Mesendoderm (in vitro differentiated cells): ENCODE data around the gene CHID1.

ENCODE experiments used
- DNase-seq: peaks from one replicate; pipeline ENCODE4 v3.0.0; 2013
- H2AK5ac ChIP-seq: 2 replicates; pipeline ENCODE4 v1.6.1; 2013; ENCODE audit warnings: low read length, inconsistent platforms
- H2BK120ac ChIP-seq: 2 replicates; pipeline ENCODE4 v1.6.1; 2013; ENCODE audit warnings: low read depth, mild to moderate bottlenecking, low read length, moderate library complexity, mixed read lengths
- H2BK15ac ChIP-seq: replicated peaks from 2 replicates; pipeline ENCODE4 v1.6.1; 2013; ENCODE audit warnings: low read depth, mild to moderate bottlenecking, moderate library complexity
- H2BK5ac ChIP-seq: 2 replicates; pipeline ENCODE4 v1.6.1; 2013; ENCODE audit warnings: low read length, inconsistent platforms
- H3K18ac ChIP-seq: 2 replicates; pipeline ENCODE4 v1.6.1; 2013; ENCODE audit warnings: mild to moderate bottlenecking, low read length, mixed read lengths
- H3K23ac ChIP-seq: one replicate; pipeline ENCODE4 v1.6.1; 2013; ENCODE audit warnings: low read length
- H3K27ac ChIP-seq: 2 replicates; pipeline ENCODE4 v1.5.1; 2013; ENCODE audit warnings: low read depth, mild to moderate bottlenecking, inconsistent platforms, low read length, moderate library complexity
- H3K27me3 ChIP-seq: 2 replicates; pipeline ENCODE4 v1.6.1; 2013; ENCODE audit warnings: low read length, control low read depth, mild to moderate bottlenecking, inconsistent platforms; ENCODE audit not compliant: insufficient read depth, poor library complexity
- H3K36me3 ChIP-seq: 2 replicates; pipeline ENCODE4 v1.6.1; 2013; ENCODE audit warnings: low read length, inconsistent platforms; ENCODE audit not compliant: control insufficient read depth, insufficient read depth
- H3K4ac ChIP-seq: one replicate; pipeline ENCODE4 v1.6.1; 2013; ENCODE audit warnings: low read depth, mild to moderate bottlenecking, low read length, moderate library complexity
- H3K4me1 ChIP-seq: 2 replicates; pipeline ENCODE4 v1.6.1; 2013; ENCODE audit warnings: low read depth, low read length, inconsistent platforms; ENCODE audit not compliant: control insufficient read depth
- H3K4me2 ChIP-seq: 2 replicates; pipeline ENCODE4 v1.6.1; 2013; ENCODE audit warnings: low read length
- H3K4me3 ChIP-seq: 2 replicates; pipeline ENCODE4 v1.5.1; 2013; ENCODE audit warnings: mild to moderate bottlenecking, low read length
- H3K56ac ChIP-seq: one replicate; pipeline ENCODE4 v1.6.1; 2013; ENCODE audit warnings: low read length
- H3K79me1 ChIP-seq: 2 replicates; pipeline ENCODE4 v1.6.1; 2013; ENCODE audit warnings: low read length, inconsistent platforms
- H3K79me2 ChIP-seq: 2 replicates; pipeline ENCODE4 v1.6.1; 2013; ENCODE audit warnings: mild to moderate bottlenecking, low read length; ENCODE audit not compliant: control insufficient read depth, insufficient read depth
- H3K9ac ChIP-seq: 2 replicates; pipeline ENCODE4 v1.6.1; 2013; ENCODE audit warnings: low read length, inconsistent platforms
- H4K5ac ChIP-seq: one replicate; pipeline ENCODE4 v1.6.1; 2013; ENCODE audit warnings: low read length
- H4K8ac ChIP-seq: one replicate; pipeline ENCODE4 v1.6.1; 2013; ENCODE audit warnings: low read depth, mild to moderate bottlenecking, control low read depth, low read length, moderate library complexity
- WGBS: extraction: QIAGEN DNeasy Blood & Tissue Kit; methylation state at CpG from one replicate; pipeline ENCODE4 v1.1.7; 2013; ENCODE audit warnings: low lambda C conversion rate, missing lambda C conversion rate; ENCODE audit not compliant: insufficient coverage; ENCODE audit errors: extremely low coverage; 5-methylcytosine and 5-hydroxymethylcytosine counted together

CHID1 gene

GRCh38 chr11:826227-826621 is 84.4 kb downstream of the CHID1 start:
- Histone ChIP-seq H2BK15ac (no peak overlapping the region), H4K8ac (no peak overlapping the region), H3K4me1 (peaks cover 5% of the 10 kb centered on the region), H2BK120ac (no peak overlapping the region), H3K27ac (no peak overlapping the region), H3K4me3 (no peak overlapping the region), H3K79me1 (peaks cover under 1% of the 10 kb centered on the region), H3K23ac (no peak overlapping the region), H3K79me2 (no peaks in the 10 kb centered on the region), H3K4me2 (no peak overlapping the region), H3K27me3 (peaks cover 3% of the 10 kb centered on the region), H3K56ac (no peak overlapping the region), H3K4ac (no peak overlapping the region), H3K18ac (no peak overlapping the region), H3K9ac (no peak overlapping the region), H3K36me3 (no peaks in the 10 kb centered on the region), H2AK5ac (no peak overlapping the region), H4K5ac (no peak overlapping the region), H2BK5ac (no peak overlapping the region)
- DNase-seq, result no peak
- WGBS, result no CpG with 5 or more reads among the region's 9 CpGs

- H3K56ac ChIP-seq, result no peak overlapping the region
- H3K4ac ChIP-seq, result no peak overlapping the region
- no peak overlapping the region for H3K4me3 ChIP-seq
- no peak overlapping the region for H4K5ac ChIP-seq
- no peak overlapping the region for H3K9ac ChIP-seq
- WGBS, result no CpG with 5 or more reads among the region's 12 CpGs
- peaks cover 5% of the 10 kb centered on the region for H3K4me1 ChIP-seq
- no peak overlapping the region for H2BK120ac ChIP-seq
- H2AK5ac ChIP-seq, result no peak overlapping the region
- no peak overlapping the region for H3K4me2 ChIP-seq
- peaks cover 4% of the 10 kb centered on the region for H3K79me1 ChIP-seq
- no peak overlapping the region for H4K8ac ChIP-seq
- no peak overlapping the region for H3K27ac ChIP-seq
- no peak overlapping the region for H2BK5ac ChIP-seq
- H3K23ac ChIP-seq, result no peak overlapping the region
- DNase-seq, result no peak
- no peaks in the 10 kb centered on the region for H3K36me3 ChIP-seq
- H3K79me2 ChIP-seq, result no peaks in the 10 kb centered on the region
- no peak overlapping the region for H2BK15ac ChIP-seq
- no peak overlapping the region for H3K18ac ChIP-seq
- H3K27me3 ChIP-seq, result peaks cover under 1% of the 10 kb centered on the region
Measured at GRCh38 chr11:825366-826226, 85.0 kb downstream of the CHID1 start.

GRCh38 chr11:824942-825341 is 85.7 kb downstream of the CHID1 start:
- Histone ChIP-seq H3K9ac (no peak overlapping the region), H3K79me1 (peaks cover 4% of the 10 kb centered on the region), H3K27ac (no peak overlapping the region), H3K23ac (no peak overlapping the region), H2BK5ac (no peak overlapping the region), H3K56ac (no peak overlapping the region), H3K4me1 (peaks cover 5% of the 10 kb centered on the region), H4K8ac (no peak overlapping the region), H3K27me3 (no peaks in the 10 kb centered on the region), H3K4me3 (no peak overlapping the region), H2AK5ac (no peak overlapping the region), H2BK15ac (no peak overlapping the region), H2BK120ac (no peak overlapping the region), H3K4ac (no peak overlapping the region), H4K5ac (no peak overlapping the region), H3K36me3 (no peaks in the 10 kb centered on the region), H3K4me2 (no peak overlapping the region), H3K79me2 (no peaks in the 10 kb centered on the region), H3K18ac (no peak overlapping the region)
- no peak for DNase-seq
- no CpG with 5 or more reads among the region's 11 CpGs for WGBS

GRCh38 chr11:824292-824880 is 86.2 kb downstream of the CHID1 start:
- Histone ChIP-seq H2BK120ac (no peak overlapping the region), H3K36me3 (no peaks in the 10 kb centered on the region), H3K4ac (no peak overlapping the region), H3K27me3 (no peaks in the 10 kb centered on the region), H2BK5ac (no peak overlapping the region), H3K4me1 (peaks cover under 1% of the 10 kb centered on the region), H4K8ac (no peak overlapping the region), H2BK15ac (no peak overlapping the region), H3K79me2 (no peaks in the 10 kb centered on the region), H2AK5ac (no peak overlapping the region), H3K4me2 (no peak overlapping the region), H3K27ac (no peak overlapping the region), H3K9ac (no peak overlapping the region), H4K5ac (no peak overlapping the region), H3K23ac (no peak overlapping the region), H3K79me1 (peaks cover 4% of the 10 kb centered on the region), H3K18ac (no peak overlapping the region), H3K56ac (no peak overlapping the region), H3K4me3 (no peak overlapping the region)
- no peak for DNase-seq
- WGBS, result no CpG with 5 or more reads among the region's 59 CpGs

GRCh38 chr11:823441-824291 is 86.9 kb downstream of the CHID1 start:
- Histone ChIP-seq H4K5ac (no peak overlapping the region), H3K4me3 (no peak overlapping the region), H2BK15ac (no peak overlapping the region), H3K4me1 (peaks cover 1% of the 10 kb centered on the region), H2BK120ac (no peak overlapping the region), H4K8ac (no peak overlapping the region), H3K79me2 (no peaks in the 10 kb centered on the region), H3K79me1 (peaks cover 4% of the 10 kb centered on the region), H3K4me2 (no peak overlapping the region), H2AK5ac (no peak overlapping the region), H3K27ac (no peak overlapping the region), H3K23ac (no peak overlapping the region), H3K4ac (no peak overlapping the region), H2BK5ac (no peak overlapping the region), H3K27me3 (no peaks in the 10 kb centered on the region), H3K36me3 (no peaks in the 10 kb centered on the region), H3K18ac (no peak overlapping the region), H3K56ac (no peak overlapping the region), H3K9ac (no peak overlapping the region)
- no CpG with 5 or more reads among the region's 53 CpGs for WGBS
- no peak for DNase-seq
